HG03280 (cell line): ENCODE measurements around the gene PHGDH.

Experiments used
- ATAC-seq: cut with Tn5 transposase; IDR thresholded peaks from one replicate; pipeline ENCODE4 v1.9.1; 2021; ENCODE audit warnings: mild to moderate bottlenecking, moderate library complexity; ENCODE audit not compliant: unreplicated experiment

Gene PHGDH

DNA sequence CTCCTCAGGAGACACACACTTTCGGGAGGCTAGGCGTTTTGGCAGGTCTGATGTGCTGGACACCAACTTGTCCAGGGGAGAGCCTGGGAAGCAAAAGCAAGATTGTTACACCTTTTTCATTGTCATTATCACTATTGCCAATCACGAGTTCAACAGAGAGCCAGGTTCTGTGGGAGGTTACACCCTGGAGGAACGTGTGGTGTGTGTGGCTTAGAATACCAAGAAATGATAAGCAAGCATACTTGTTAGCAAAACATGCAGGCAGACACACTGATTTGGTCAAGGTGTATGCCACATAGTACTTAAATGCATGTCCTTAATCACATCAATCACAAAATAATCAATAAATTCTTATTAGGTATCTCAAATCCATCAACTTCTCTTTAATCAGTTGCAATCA, 40.9 kb downstream of the PHGDH start:
- no peak for ATAC-seq

DNA sequence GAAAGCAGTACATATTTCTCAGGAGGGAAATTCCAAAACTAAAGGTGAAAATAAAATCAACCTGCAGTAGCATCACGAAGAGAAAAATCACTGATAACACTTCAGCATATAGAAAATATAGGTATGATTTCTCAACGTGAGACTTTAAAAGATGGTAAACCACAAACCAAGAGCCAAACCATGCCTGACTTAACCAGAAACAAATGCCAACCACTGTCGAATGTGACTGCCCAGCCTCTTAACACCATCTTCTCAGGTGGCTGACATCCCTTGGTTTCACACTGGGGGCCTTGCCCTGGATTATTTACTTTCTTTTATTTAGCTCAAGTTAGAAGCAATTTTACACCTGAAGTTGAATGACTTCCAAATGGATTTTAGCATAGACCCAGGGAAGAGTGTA, 46.9 kb downstream of the PHGDH start:
- no peak for ATAC-seq

DNA sequence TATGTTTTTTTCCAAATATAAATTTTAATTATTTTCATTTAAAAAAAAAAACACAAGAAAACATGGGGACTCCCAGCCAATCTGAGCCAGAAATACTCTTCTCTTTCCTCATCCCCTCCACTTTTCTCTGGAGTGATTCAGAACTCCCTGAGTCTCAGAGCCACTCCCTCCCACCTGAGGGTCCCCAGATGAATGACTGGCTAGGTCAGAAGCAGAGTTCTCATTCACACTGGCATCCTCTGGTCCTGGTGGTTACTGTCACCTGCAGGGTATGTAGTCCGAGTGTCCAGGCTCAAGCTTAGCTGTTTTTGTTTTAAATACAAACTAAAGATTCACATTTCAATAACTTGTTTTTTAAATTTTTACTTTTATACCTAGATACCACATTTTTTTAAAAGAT, 50.7 kb downstream of the PHGDH start:
- no peak for ATAC-seq

DNA sequence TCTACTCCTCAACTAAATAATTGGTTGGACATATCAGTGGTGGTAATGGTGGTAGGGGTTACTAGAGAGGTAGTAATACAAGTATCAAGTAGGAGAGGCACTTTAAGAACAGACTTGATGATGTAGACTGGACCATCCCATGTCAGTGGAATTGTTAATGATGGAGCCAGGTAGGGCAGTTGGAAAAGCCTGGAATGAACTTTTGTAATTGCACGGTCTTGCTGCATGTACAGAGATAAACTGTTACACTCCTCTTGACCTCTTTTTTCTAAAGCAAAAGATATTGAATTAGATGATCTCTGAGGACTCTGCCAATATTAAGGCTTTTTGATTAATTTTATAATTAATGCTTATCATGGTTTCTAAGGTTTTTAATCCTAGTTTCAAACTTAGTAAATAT, 51.2 kb downstream of the PHGDH start:
- no peak for ATAC-seq

DNA sequence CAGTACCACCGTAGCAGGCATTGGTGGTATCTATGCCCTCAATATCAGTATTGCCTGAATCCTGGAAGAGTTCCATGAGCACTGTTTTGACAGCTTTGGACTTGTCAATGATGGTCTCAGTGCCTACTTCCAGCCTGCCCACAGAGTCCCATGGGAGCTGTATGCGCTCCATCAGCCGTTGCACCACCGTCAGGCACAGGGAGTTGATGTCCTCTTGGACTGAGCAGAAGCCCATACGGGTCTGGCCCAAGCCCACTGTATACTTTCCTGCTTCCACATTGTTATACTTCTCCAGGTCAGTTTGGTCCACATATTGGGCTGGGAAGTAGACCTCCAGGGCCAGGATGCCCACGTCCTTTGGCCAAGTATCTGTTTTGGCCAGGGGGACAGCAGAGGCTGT, 52.5 kb downstream of the PHGDH start:
- ATAC-seq = no peak

- no peak for ATAC-seq
Measured at GRCh38 chr1:119766374-119766794, 54.6 kb downstream of the PHGDH start.

GRCh38 chr1:119767486-119767885, 55.8 kb downstream of the PHGDH start:
- ATAC-seq = no peak

GRCh38 chr1:119768778-119769177, 57.0 kb downstream of the PHGDH start, which contains the start of gene HMGCS2:
TSS of gene HMGCS2 (minus strand) at chr1:119768905. CDS start at chr1:119768844, 61 bp downstream.
- ATAC-seq = no peak

DNA sequence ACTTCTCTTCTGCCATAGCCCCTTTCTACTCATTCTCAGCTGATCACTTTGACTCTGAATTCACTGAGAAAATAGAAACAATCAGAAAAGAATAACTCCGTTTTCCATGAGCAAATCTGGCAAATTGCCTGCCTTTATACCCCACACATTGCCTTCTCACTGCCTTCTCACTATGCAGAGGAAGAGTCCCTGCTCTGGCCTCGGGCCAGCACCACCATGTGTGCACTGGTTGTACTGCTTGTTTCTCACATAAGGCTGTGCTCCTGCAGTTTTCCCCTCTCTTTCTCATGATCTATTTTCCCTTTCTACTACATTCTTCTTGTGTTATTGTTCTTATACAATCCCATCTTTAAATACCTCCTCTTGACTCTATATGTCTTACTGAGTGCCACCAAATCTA, 59.3 kb downstream of the PHGDH start:
- no peak for ATAC-seq

DNA sequence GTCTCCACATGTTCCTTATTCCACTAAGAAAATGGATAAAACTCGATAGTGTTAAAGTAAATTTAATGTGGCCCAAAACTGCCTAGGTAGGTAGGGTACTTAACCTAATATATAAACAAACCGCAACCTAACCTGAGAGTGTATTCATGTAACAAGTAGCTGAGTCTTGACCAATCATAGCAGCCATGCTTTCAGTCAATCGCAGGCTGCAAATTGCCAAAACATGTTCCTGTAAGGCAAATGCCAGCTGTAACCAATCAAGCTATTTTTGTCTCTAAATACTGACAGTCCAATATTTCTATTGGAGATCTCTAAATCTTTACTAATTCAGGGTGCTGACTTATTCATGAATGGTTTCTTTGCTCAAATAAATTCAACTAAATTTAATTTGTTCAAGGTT, 60.0 kb downstream of the PHGDH start:
- ATAC-seq = no peak

DNA sequence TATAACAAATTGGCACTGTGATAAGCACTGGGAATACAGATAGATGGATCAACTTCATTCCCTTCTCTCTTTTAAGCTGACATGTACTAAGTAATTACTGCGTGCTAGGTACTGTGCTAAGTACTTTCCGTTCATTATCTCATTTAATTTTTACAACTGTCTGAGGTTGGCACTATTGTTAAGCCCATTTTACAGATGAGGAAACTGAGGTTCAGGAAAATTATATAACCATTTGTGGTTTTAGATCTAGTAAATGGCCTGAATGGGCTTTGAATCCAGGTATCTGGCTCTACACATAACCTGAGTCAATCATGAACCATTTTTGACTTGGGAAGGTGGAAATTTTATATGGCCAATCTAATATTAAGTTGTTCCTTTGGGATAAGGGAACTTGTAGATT, 60.6 kb downstream of the PHGDH start:
- no peak for ATAC-seq

DNA sequence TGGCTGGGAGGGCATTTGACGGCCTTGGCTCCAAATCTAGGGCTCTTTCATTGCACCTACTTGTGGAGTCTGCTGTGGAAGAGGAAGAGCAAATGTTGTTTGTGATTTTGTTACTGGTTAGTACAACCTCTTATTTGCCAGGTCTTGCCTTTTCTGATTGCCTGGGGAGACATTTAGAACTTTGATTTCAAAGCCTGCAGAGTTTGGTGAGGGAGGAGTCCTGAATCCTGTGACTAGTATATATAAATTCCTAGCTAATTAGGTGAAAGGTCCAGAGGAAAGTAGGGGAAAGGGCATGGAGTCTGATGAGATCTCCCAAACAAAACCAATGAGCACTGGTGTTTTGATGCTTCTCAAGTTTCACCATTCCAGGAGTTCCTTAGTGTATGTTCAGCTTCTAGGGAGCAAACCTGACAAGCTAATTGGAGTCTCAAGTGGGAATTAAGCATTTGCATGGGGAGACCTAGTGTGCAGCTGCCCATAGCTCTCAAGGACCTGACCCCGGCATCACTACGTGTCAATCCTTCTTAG, 62.0 kb downstream of the PHGDH start:
- ATAC-seq = no peak

- no peak for ATAC-seq
Measured at GRCh38 chr1:119774746-119775490, 63.2 kb downstream of the PHGDH start.

DNA sequence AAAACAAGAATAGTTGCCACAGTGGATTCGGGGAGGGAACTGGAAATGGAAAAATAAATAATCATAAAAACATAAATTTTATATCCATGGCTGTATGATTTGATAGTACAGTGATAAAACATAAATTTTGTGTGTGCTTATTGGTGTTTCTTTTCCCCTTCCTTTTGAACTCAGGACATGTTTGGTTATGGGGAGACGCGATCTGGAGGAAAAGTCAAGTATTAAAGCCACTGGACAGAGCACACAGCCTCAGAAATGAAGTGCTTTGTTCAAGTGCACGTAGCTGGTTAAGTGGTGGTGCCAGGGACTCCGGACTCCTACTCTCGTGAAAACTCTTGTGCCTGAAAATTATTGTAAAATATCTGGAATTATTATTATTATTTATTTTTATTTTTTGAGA, 66.6 kb downstream of the PHGDH start:
- no peak for ATAC-seq

- ATAC-seq = no peak
Measured at GRCh38 chr1:119778886-119779560, 67.3 kb downstream of the PHGDH start.

DNA sequence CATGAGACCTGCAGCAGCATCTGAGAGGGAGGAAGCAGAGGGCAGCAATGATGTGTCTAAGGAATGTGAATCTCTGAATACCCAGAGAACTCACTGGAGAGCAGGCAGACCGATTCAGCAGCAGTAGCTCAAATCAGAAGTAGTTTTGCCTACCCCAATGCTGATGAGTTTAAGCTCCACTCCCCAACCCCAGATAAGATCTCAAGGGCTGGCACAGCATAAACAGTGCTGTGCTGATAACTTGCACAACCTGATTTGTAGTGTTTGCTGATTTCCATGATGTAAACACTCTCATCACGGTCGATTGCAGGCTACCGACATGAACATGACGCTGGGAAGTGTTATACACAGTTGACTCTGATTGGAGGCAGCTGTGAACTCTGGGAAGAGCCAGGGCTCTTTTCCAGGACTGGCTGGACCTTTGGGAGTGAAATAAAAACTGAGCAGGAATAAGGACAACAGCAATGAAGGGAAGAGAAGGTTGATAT, 68.2 kb downstream of the PHGDH start:
- no peak for ATAC-seq

DNA sequence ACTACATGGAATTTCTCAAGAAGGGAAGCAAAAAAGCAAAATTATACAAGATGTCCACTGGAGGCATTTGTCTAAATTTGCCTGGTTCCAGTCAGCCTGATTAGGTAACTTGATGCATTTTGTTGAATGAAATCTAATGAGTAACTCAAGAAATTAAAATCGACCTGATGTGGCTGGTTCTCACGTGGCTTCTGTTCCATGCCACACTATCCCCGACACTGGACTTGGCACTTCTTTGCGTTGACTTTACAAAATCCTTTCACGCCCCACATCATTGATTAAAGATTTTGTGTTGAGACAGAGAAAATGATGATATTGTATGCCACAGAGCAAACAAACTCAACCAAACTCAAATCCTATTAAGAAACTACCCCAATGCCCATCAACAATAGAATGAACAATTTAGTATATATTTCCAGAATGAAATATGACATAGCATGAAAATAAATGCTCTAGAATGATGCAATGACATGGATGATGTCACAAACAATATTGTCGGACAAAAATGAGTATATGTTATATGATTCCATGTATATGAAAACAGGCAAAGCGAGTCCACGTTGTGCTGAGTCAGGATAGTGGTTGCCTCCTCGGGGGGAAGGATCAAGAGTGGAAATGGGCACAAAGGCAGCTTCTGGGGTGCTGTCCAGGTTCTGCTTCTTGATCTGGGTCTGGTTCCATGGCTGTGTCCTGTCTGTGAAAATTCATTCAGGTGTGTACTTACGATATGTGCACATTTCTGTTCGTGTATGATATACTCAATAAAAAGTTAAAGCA, 69.9 kb downstream of the PHGDH start:
- no peak for ATAC-seq

DNA sequence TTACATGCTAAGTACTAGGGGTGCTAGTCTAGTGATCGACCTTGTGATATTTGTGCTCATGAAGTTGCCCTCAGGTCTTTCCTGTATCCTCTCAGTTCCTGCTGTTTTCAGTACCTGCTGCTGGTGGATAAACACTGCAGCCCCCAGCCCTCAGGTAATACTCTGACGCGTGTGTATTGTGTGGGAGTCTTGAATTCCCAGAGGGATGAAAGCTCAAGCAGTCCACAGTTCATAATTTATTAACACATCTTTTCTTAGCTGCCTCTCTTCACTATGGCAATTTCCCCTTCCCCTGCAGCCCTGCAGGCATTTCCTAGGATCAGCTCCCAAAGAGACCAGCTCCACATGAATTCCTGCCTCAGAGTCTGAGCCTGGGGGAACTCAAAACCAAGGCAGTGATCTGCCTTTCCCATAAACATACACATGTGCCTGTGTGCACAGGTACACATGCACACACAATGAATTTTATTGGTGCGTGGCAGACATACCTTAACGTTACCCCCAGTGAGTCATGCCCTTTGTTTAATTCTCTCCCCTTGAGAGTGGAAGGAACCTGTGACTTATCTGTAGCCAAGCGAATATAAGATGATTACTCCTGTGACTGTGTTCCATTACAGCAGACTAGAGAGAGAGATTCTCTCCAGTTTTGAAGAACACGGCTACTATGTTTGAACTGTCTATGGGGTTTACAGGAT, 71.0 kb downstream of the PHGDH start:
- ATAC-seq = no peak

DNA sequence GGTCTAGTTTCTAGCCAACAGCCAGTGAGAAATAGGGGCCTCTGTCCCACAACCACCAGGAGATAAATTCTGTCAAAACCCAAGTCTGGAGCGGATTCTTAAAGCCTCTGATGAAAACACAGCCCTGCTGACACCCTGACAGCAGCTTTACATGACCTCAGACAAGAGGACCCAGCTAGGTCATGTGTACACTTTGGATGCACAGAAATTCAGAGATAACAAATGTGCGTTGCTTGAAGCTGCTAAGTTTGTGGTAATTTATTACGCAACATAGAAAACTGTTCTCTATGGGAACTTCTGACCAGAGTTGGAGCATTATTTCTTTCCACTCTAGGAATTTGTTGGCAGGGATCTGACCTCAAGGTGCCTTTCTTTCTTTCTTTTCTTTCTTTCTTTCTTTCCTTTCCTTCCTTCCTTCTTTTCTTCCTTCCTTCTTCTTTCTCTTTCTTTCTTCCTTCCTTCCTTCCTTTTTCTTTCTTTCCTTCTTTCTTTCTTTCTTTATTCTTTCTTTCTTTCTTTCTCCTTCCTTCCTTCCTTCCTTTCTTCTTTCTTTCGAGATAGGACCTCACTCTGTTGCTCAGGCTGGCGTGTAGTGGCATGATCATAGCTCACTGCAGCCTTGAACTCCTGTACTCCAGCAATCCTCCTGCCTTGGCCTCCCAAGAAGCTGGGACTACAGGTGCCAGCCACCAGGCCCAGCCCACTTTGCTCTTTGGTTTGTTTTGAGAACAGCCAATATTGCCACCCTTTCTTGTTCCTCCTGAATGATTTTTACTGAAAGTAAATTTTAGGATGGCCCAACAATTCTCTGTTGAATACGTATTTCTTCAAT, 71.8 kb downstream of the PHGDH start:
- no peak for ATAC-seq
